Measurements from ENCODE around the gene FLNC. TPM values are rescaled to one million over a fixed set of nuclear protein-coding genes. Genes with fewer than 3 reads are reported as not detected.

FLNC gene
- total RNA-seq, 1 donor from 2014 or later, result 6.7 TPM

- H3K36me3 ChIP-seq, result no peaks in the 10 kb centered on the region
- no peaks in the 10 kb centered on the region for H4K20me1 ChIP-seq (ENCODE audit: low read depth)
- no peak overlapping the region for H3K4me3 Mint-ChIP-seq
- H3K4me1 Mint-ChIP-seq, result peaks cover 2% of the 10 kb centered on the region
- peaks cover 2% of the 10 kb centered on the region for H3K27me3 ChIP-seq
- peaks cover 11% of the 10 kb centered on the region for H3K27me3 Mint-ChIP-seq (ENCODE audit: insufficient read depth, low read depth)
- H3K9me3 ChIP-seq (ENCODE audit: low read depth), result no peaks in the 10 kb centered on the region
- no peaks in the 10 kb centered on the region for H3K9me3 Mint-ChIP-seq
- no peak overlapping the region for H3K27ac ChIP-seq
- H2AFZ ChIP-seq (replicated peaks), result no peak overlapping the region
- no peak overlapping the region for H3K4me2 ChIP-seq
- no peaks in the 10 kb centered on the region for H3F3A ChIP-seq (ENCODE audit: low read depth)
- no peak overlapping the region for H3K27ac Mint-ChIP-seq
- DNase-seq (ENCODE audit: low spot score), result no peak
- no peaks in the 10 kb centered on the region for H3K36me3 Mint-ChIP-seq
- H3K4me3 ChIP-seq, result no peak overlapping the region
- no peak overlapping the region for H3K9ac ChIP-seq
- H3K4me1 ChIP-seq, result peaks cover 3% of the 10 kb centered on the region
- H3K79me2 ChIP-seq (ENCODE audit: low read depth), result no peaks in the 10 kb centered on the region
- TF ChIP-seq, protein P1, sequence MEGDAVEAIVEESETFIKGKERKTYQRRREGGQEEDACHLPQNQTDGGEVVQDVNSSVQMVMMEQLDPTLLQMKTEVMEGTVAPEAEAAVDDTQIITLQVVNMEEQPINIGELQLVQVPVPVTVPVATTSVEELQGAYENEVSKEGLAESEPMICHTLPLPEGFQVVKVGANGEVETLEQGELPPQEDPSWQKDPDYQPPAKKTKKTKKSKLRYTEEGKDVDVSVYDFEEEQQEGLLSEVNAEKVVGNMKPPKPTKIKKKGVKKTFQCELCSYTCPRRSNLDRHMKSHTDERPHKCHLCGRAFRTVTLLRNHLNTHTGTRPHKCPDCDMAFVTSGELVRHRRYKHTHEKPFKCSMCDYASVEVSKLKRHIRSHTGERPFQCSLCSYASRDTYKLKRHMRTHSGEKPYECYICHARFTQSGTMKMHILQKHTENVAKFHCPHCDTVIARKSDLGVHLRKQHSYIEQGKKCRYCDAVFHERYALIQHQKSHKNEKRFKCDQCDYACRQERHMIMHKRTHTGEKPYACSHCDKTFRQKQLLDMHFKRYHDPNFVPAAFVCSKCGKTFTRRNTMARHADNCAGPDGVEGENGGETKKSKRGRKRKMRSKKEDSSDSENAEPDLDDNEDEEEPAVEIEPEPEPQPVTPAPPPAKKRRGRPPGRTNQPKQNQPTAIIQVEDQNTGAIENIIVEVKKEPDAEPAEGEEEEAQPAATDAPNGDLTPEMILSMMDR (IDR thresholded peaks at IDR 0.05), result no peak
- TF ChIP-seq EZH2phosphoT487 (IDR thresholded peaks at IDR 0.05), result no peak
- TF ChIP-seq EZH2 (IDR thresholded peaks at IDR 0.05), result no peak
Observed at GRCh38 chr7:128876978-128877755, 47.0 kb downstream of the FLNC start.

- H3K4me3 Mint-ChIP-seq, result no peak overlapping the region
- peaks cover 2% of the 10 kb centered on the region for H3K4me1 Mint-ChIP-seq
- TF ChIP-seq, protein P1 (IDR thresholded peaks at IDR 0.05), result no peak
- TF ChIP-seq EZH2 (IDR thresholded peaks at IDR 0.05), result no peak
- no peak for TF ChIP-seq EZH2phosphoT487 (IDR thresholded peaks at IDR 0.05)
- no peak overlapping the region for H3K27ac ChIP-seq
- peaks cover 12% of the 10 kb centered on the region for H3K27me3 Mint-ChIP-seq (ENCODE audit: insufficient read depth, low read depth)
- H3K4me2 ChIP-seq, result no peak overlapping the region
- H3K9me3 ChIP-seq (ENCODE audit: low read depth), result no peaks in the 10 kb centered on the region
- no peak overlapping the region for H3K27ac Mint-ChIP-seq
- H3K4me1 ChIP-seq, result peaks cover 3% of the 10 kb centered on the region
- H4K20me1 ChIP-seq (ENCODE audit: low read depth), result no peaks in the 10 kb centered on the region
- no peaks in the 10 kb centered on the region for H3K79me2 ChIP-seq (ENCODE audit: low read depth)
- no peak overlapping the region for H3K4me3 ChIP-seq
- H3K9me3 Mint-ChIP-seq, result no peaks in the 10 kb centered on the region
- H3K36me3 ChIP-seq, result no peaks in the 10 kb centered on the region
- no peak overlapping the region for H3K9ac ChIP-seq
- DNase-seq (ENCODE audit: low spot score), result no peak
- no peaks in the 10 kb centered on the region for H3K36me3 Mint-ChIP-seq
- H3K27me3 ChIP-seq, result no peaks in the 10 kb centered on the region
- no peak overlapping the region for H2AFZ ChIP-seq (replicated peaks)
- H3F3A ChIP-seq (ENCODE audit: low read depth), result no peaks in the 10 kb centered on the region
Observed at GRCh38 chr7:128877756-128878120, 47.5 kb downstream of the FLNC start.

GRCh38 chr7:128878226-128879105 lies 48.3 kb downstream of the FLNC start:
- H3K4me2 ChIP-seq, result no peak overlapping the region
- no peaks in the 10 kb centered on the region for H3K9me3 ChIP-seq (ENCODE audit: low read depth)
- H4K20me1 ChIP-seq (ENCODE audit: low read depth), result no peaks in the 10 kb centered on the region
- H3K27me3 Mint-ChIP-seq (ENCODE audit: insufficient read depth, low read depth), result peaks cover 12% of the 10 kb centered on the region
- no peak overlapping the region for H3K4me3 Mint-ChIP-seq
- H3K27ac Mint-ChIP-seq, result no peak overlapping the region
- no peaks in the 10 kb centered on the region for H3K36me3 Mint-ChIP-seq
- no peaks in the 10 kb centered on the region for H3K27me3 ChIP-seq
- no peak overlapping the region for H3K27ac ChIP-seq
- H3K4me1 Mint-ChIP-seq, result peaks cover 5% of the 10 kb centered on the region
- TF ChIP-seq EZH2 (IDR thresholded peaks at IDR 0.05), result no peak
- no peak for TF ChIP-seq EZH2phosphoT487 (IDR thresholded peaks at IDR 0.05)
- TF ChIP-seq, protein P1 (IDR thresholded peaks at IDR 0.05), result no peak
- no peaks in the 10 kb centered on the region for H3F3A ChIP-seq (ENCODE audit: low read depth)
- no peaks in the 10 kb centered on the region for H3K36me3 ChIP-seq
- H3K79me2 ChIP-seq (ENCODE audit: low read depth), result no peaks in the 10 kb centered on the region
- H3K9me3 Mint-ChIP-seq, result no peaks in the 10 kb centered on the region
- peaks cover 3% of the 10 kb centered on the region for H3K4me1 ChIP-seq
- no peak overlapping the region for H3K9ac ChIP-seq
- no peak overlapping the region for H3K4me3 ChIP-seq
- no peak for DNase-seq (ENCODE audit: low spot score)
- no peak overlapping the region for H2AFZ ChIP-seq (replicated peaks)
